H9 (cell line): Measurements from ENCODE around the gene CAPN3. TPM values are rescaled to one million over a fixed set of nuclear protein-coding genes. Genes with fewer than 3 reads are reported as not detected.

Experiments
- DNase-seq: peaks from one replicate; pipeline ENCODE4 v3.0.0-alpha.2; 2017
- H2AFZ ChIP-seq: one replicate; pipeline ENCODE4 v1.6.1; 2013; ENCODE audit warnings: mild to moderate bottlenecking, low read length, control low read depth, moderate library complexity
- H2AK5ac ChIP-seq: 2 replicates; pipeline ENCODE4 v1.6.1; 2013; ENCODE audit warnings: low read length, control low read depth, mixed read lengths; ENCODE audit not compliant: insufficient read length
- H2BK120ac ChIP-seq: one replicate; pipeline ENCODE4 v1.6.1; 2013; ENCODE audit warnings: low read depth, mild to moderate bottlenecking, low read length, control low read depth, inconsistent platforms; ENCODE audit not compliant: poor library complexity, severe bottlenecking
- H2BK12ac ChIP-seq: 2 replicates; pipeline ENCODE4 v1.6.1; 2013; ENCODE audit warnings: low read length, control low read depth, mixed read lengths, low read depth; ENCODE audit not compliant: insufficient read length
- H2BK15ac ChIP-seq: 2 replicates; pipeline ENCODE4 v1.6.1; 2013; ENCODE audit warnings: low read depth, low read length, control low read depth
- H2BK20ac ChIP-seq: one replicate; pipeline ENCODE4 v1.6.1; 2013; ENCODE audit warnings: low read depth, mild to moderate bottlenecking, low read length, control low read depth, inconsistent platforms; ENCODE audit not compliant: poor library complexity, severe bottlenecking
- H2BK5ac ChIP-seq: 2 replicates; pipeline ENCODE4 v1.6.1; 2013; ENCODE audit warnings: low read length, control low read depth, mixed read lengths; ENCODE audit not compliant: insufficient read length
- H3K14ac ChIP-seq: 2 replicates; pipeline ENCODE4 v1.6.1; 2013; ENCODE audit warnings: low read length, control low read depth; ENCODE audit not compliant: insufficient read depth
- H3K18ac ChIP-seq: 2 replicates; pipeline ENCODE4 v1.6.1; 2013; ENCODE audit warnings: low read depth, mild to moderate bottlenecking, mixed read lengths, low read length, control low read depth; ENCODE audit not compliant: insufficient read length
- H3K23ac ChIP-seq: 2 replicates; pipeline ENCODE4 v1.6.1; 2013; ENCODE audit warnings: low read length, control low read depth, mixed read lengths, low read depth; ENCODE audit not compliant: insufficient read length
- H3K23me2 ChIP-seq: 2 replicates; pipeline ENCODE4 v1.6.1; 2013; ENCODE audit warnings: low read depth, mild to moderate bottlenecking, mixed read lengths, low read length, control low read depth; ENCODE audit not compliant: insufficient read length, poor library complexity, severe bottlenecking
- H3K27ac ChIP-seq: 2 replicates; pipeline ENCODE4 v1.5.1; 2013; ENCODE audit warnings: low read length, control low read depth, mixed read lengths, low read depth; ENCODE audit not compliant: insufficient read length
- H3K27me3 ChIP-seq: 2 replicates; pipeline ENCODE4 v1.6.1; 2013; ENCODE audit warnings: low read length, control low read depth, inconsistent platforms; ENCODE audit not compliant: insufficient read depth
- H3K4ac ChIP-seq: 2 replicates; pipeline ENCODE4 v1.6.1; 2013; ENCODE audit warnings: low read depth, mild to moderate bottlenecking, control low read depth, inconsistent platforms, low read length, moderate library complexity
- H3K4me1 ChIP-seq: 2 replicates; pipeline ENCODE4 v1.6.1; 2013; ENCODE audit warnings: low read length, control low read depth, inconsistent platforms; ENCODE audit not compliant: insufficient read depth
- H3K4me2 ChIP-seq: 2 replicates; pipeline ENCODE4 v1.6.1; 2013; ENCODE audit warnings: low read length, control low read depth, mixed read lengths; ENCODE audit not compliant: insufficient read length, insufficient read depth
- H3K56ac ChIP-seq: 2 replicates; pipeline ENCODE4 v1.6.1; 2013; ENCODE audit warnings: low read depth, mild to moderate bottlenecking, mixed read lengths, low read length, control low read depth; ENCODE audit not compliant: insufficient read length
- H3K79me1 ChIP-seq: 2 replicates; pipeline ENCODE4 v1.6.1; 2013; ENCODE audit warnings: low read depth, mild to moderate bottlenecking, moderate library complexity, low read length, control low read depth, inconsistent platforms; ENCODE audit not compliant: insufficient read depth, poor library complexity, severe bottlenecking
- H3K79me2 ChIP-seq: 2 replicates; pipeline ENCODE4 v1.6.1; 2013; ENCODE audit warnings: low read length, control low read depth, inconsistent platforms; ENCODE audit not compliant: insufficient read depth
- H3K9ac ChIP-seq: 2 replicates; pipeline ENCODE4 v1.6.1; 2013; ENCODE audit warnings: low read length, control low read depth, mixed read lengths; ENCODE audit not compliant: insufficient read length; ENCODE audit errors: extremely low read depth
- H3K9me3 ChIP-seq: one replicate; pipeline ENCODE4 v1.6.1; 2013; ENCODE audit warnings: low read depth, low read length, inconsistent platforms; ENCODE audit not compliant: control insufficient read depth
- H3T11ph ChIP-seq: one replicate; pipeline ENCODE4 v1.6.1; 2013; ENCODE audit warnings: mild to moderate bottlenecking, low read length, control low read depth, inconsistent platforms
- H4K20me1 ChIP-seq: one replicate; pipeline ENCODE4 v1.6.1; 2013; ENCODE audit not compliant: control insufficient read depth, insufficient read length, insufficient read depth
- H4K5ac ChIP-seq: 2 replicates; pipeline ENCODE4 v1.6.1; 2013; ENCODE audit warnings: low read depth, mild to moderate bottlenecking, mixed read lengths, low read length, control low read depth; ENCODE audit not compliant: insufficient read length
- H4K8ac ChIP-seq: replicated peaks from 2 replicates; pipeline ENCODE4 v1.6.1; 2013; ENCODE audit warnings: low read length, control low read depth, mixed read lengths, low read depth; ENCODE audit not compliant: insufficient read length
- H4K91ac ChIP-seq: 2 replicates; pipeline ENCODE4 v1.6.1; 2013; ENCODE audit warnings: low read depth, mild to moderate bottlenecking, moderate library complexity, mixed read lengths, low read length, control low read depth; ENCODE audit not compliant: insufficient read length
- H3K27ac Mint-ChIP-seq, 3 experiments: 2 replicates in 2 of 3; 3 replicates in 1 of 3; pipeline ENCODE4 v1.8.0; 2020 to 2021; ENCODE audit warnings: mixed read lengths in 3 of 3, mild to moderate bottlenecking in 1 of 3, moderate library complexity in 1 of 3
- H3K27me3 Mint-ChIP-seq: 2 replicates; pipeline ENCODE4 v1.8.0; 2021; ENCODE audit warnings: low read depth, mild to moderate bottlenecking, moderate library complexity, mixed read lengths
- H3K36me3 Mint-ChIP-seq, 3 experiments: 2 replicates in 2 of 3; 3 replicates in 1 of 3; pipeline ENCODE4 v1.8.0; 2020 to 2021; ENCODE audit warnings: low read depth in 3 of 3, mixed read lengths in 3 of 3; ENCODE audit not compliant: insufficient read depth in 1 of 3
- H3K4me1 Mint-ChIP-seq, 2 experiments: 2 replicates each; pipeline ENCODE4 v1.8.0; 2020; ENCODE audit warnings: mixed read lengths in 2 of 2
- H3K4me3 Mint-ChIP-seq, 2 experiments: 2 replicates in 1 of 2; 3 replicates in 1 of 2; pipeline ENCODE4 v1.8.0; 2020 to 2021; ENCODE audit warnings: mild to moderate bottlenecking in 2 of 2, mixed read lengths in 2 of 2, moderate library complexity in 1 of 2
- H3K9me3 Mint-ChIP-seq, 2 experiments: 2 replicates in 1 of 2; 3 replicates in 1 of 2; pipeline ENCODE4 v1.8.0; 2020; ENCODE audit warnings: mild to moderate bottlenecking in 2 of 2, mixed read lengths in 2 of 2, moderate library complexity in 1 of 2
- CTCF ChIP-seq: fragments of 200-600 bp; sonication (generic); conservative IDR thresholded peaks from 3 replicates; pipeline ENCODE4 v1.8.0; 2021; ENCODE audit warnings: antibody characterized with exemption, mild to moderate bottlenecking
- WGBS: extraction: QIAGEN DNeasy Blood & Tissue Kit; methylation state at CpG from one replicate; pipeline ENCODE4 v1.1.7; 2013; ENCODE audit warnings: missing lambda C conversion rate, low lambda C conversion rate, mixed read lengths; ENCODE audit not compliant: insufficient read length; ENCODE audit errors: extremely low coverage; 5-methylcytosine and 5-hydroxymethylcytosine counted together
- total RNA-seq: library from RNA; stranded (reverse); gene quantifications from 2 replicates; pipeline ENCODE4 v1.2.1, GENCODE V29; 2021

Gene CAPN3
- total RNA-seq, 1 experiment from 2014 or later: 0.31 TPM

DNA sequence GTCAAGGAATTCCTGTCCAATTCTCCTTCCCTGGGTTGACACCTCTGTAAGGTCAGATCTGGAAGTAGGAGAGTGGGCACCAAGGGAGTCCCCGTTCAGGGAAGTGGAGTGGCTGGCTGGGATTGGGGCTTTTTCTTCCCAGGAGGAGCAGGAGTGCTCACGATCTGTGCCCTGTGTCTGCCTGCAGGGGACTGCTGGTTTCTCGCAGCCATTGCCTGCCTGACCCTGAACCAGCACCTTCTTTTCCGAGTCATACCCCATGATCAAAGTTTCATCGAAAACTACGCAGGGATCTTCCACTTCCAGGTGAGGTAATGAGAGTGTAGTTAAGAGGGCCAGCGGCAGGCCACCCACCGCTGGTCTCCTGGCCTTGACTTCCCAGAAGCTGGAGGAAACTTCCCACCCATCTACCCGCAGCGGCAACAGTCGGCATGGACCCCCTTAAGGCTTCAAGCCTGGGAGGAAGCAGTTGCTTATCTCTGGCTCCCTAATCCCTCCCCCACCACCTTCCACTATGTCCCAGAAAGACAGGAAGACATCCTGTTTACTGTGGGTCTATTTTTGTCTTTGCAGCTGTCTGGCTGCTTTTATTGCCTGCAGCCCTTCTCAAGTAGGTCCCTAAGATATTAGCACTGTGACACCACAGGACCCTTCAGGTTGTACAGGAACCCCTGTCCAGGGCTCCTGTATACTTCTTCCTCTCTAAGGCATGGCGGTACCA is 26.8 kb downstream of the CAPN3 start:
- no peak overlapping the region for H3K23ac ChIP-seq
- 0 out of 2 replicates have a peak, but pooled peaks cover 10% of the 10 kb centered on the region for H3K4me1 ChIP-seq
- H3K18ac ChIP-seq: no peak overlapping the region
- Mint-ChIP-seq H3K4me3 (no peak overlapping the region), H3K36me3 (no peaks in the 10 kb centered on the region; a peak in 1 of 7 replicates), H3K4me1 (peaks cover 22 to 25% of the 10 kb centered on the region in 2 experiments), H3K27ac (no peak overlapping the region; a peak in 2 of 7 replicates), H3K9me3 (no peaks in the 10 kb centered on the region; a peak in 1 of 5 replicates), H3K27me3 (peaks cover 2% of the 10 kb centered on the region; the same call in 1 of the 2 replicates)
- H3K14ac ChIP-seq: no peak overlapping the region
- no peaks in the 10 kb centered on the region for H3K23me2 ChIP-seq
- H2BK12ac ChIP-seq: no peak overlapping the region
- no peak overlapping the region for H3K56ac ChIP-seq
- no peak overlapping the region for H3K27ac ChIP-seq
- no peak overlapping the region for H2BK20ac ChIP-seq
- no peak for TF ChIP-seq CTCF
- H2AK5ac ChIP-seq: no peak overlapping the region
- no peak overlapping the region for H2BK5ac ChIP-seq
- no peaks in the 10 kb centered on the region for H3K79me2 ChIP-seq
- H3K9ac ChIP-seq: no peak overlapping the region
- no peak overlapping the region for H4K8ac ChIP-seq
- no peak overlapping the region for H3K4me2 ChIP-seq
- H4K91ac ChIP-seq: no peak overlapping the region
- H3K9me3 ChIP-seq: no peaks in the 10 kb centered on the region
- H4K20me1 ChIP-seq: no peaks in the 10 kb centered on the region
- no peak overlapping the region for H4K5ac ChIP-seq
- no peak overlapping the region for H3K4ac ChIP-seq
- no peak overlapping the region for H2BK15ac ChIP-seq
- WGBS: no CpG with 5 or more reads among the region's 12 CpGs
- peak; percentile 34 for DNase-seq
- H3K79me1 ChIP-seq: no peaks in the 10 kb centered on the region
- no peak overlapping the region for H3T11ph ChIP-seq
- no peaks in the 10 kb centered on the region for H3K27me3 ChIP-seq
- H2BK120ac ChIP-seq: no peak overlapping the region
- no peak overlapping the region for H2AFZ ChIP-seq
